Activated CD8-positive, alpha-beta memory T cell treated with anti-CD3 and anti-CD28 coated beads, Interleukin-2, amount 50 U/mL, for 48 hours (primary cell): ENCODE results near the gene SCN9A.
"Not testable (repeated sequence)": the region's sequence is repeated elsewhere in the genome, so short reads cannot be mapped to it uniquely, and the experiment has no call there.

Experiments used
- DNase-seq: peaks from one replicate; pipeline ENCODE4 v3.0.0-alpha.2; 2020

The SCN9A gene

DNA sequence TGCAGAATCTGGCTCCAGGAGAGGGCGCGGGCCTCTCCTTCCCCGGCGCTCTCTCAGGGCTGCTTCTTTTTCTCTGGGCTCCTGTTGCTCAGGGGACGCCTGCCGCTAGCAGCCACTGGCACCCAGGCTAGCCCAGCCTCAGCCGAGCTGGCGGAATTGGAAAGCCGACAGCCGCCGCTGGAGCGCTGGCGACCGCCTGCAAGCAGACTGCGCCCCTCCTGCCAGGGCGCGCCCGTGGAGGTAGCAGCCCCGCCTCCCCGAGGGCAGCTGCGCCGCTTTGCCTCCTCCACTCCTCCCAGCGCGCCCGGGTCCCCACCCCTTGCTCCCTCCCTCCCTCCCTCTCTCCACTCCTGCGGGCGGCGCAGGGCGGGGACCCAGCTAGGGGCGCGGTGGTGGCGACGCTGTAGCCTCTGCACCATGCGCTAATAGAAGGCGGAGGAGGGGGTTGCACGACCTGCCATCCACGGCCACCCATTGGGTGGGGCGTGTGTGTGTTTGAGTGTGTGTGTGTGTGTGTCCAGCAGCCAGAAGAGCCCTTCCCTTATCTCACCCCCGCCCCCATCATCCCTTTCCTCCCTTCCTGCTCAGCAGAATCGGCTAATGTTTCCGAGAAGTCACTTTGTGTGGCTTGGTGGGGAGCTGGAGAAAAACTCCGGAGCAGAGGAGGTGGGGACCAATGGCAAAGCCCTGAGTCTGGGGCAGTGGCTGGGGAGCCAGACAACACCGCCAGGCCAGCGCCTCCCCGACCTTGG is at the start of gene SCN9A:
SCN9A (minus strand) TSS at position 209 of the 752 bp plus-strand sequence. CDS start 64,188 bp downstream, outside the sequence.
- DNase-seq, result peak; percentile 53

DNA sequence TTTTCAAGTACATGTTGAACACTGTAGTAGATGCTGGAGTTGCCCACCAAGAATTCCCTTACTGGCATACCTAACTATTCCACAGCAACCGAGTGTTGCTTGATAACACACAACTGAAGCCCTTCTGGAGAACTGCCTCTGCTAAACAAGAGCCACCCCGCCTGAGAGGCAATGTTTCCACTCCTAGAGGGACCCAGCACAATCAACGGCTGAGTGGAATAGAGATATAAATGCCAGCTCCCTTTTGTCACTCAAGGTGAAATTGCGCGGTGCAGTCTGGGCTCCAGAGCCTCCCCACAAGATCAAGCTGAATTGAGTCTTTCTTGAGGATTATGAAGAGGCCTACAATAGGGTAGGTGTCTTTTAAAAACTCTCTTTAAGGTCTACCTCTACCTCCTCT is 49.1 kb upstream of the SCN9A start:
- no peak for DNase-seq

DNA sequence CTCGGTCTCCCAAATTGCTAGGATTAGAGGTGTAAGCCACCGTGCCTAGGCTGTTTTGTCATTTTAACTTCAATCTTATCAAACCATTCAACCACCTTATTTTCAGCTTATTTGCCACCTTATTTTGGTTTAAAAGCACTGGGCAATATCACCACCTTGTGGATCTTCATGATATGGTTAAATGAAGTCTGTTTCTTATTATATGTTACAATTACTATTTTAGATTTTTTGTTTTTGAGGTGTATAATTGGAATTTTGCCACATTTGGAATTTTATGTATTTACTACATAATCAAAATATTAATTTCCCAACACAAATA is 43.8 kb upstream of the SCN9A start:
- no peak for DNase-seq

DNA sequence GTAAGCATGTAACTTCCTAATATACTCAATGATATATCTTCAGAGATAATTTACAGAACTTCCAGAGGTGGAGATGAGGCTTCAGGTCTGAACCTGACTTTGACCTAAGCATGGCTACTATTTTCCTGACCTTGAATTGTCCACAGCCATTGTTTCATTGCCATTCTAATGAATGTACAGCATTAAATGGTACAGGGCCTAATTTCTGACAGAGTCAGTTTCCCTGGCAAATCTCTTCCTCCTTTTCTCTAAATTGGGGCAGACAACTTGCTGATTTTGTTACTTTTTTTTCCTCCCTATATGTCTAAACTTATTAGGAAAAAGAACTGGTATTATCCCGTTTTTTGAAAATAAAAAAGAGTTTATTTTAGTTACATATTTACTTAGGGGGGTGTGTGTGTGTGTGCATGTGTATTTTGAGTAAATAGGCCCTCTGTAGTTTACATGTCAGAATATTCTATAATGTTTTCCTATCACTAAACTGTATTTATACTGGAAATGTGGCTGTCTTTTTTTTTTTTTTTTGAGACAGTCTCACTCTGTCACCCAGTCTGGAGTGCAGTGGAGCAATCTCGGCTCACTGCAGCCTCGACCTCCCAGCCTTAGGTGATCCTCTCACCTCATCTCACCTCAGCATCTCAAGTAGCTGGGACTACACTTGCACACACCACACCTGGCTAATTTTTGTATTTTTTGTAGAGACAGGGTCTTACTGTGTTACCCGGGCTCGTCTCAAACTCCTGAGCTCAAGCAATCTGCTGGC is 43.3 kb upstream of the SCN9A start:
- no peak for DNase-seq

DNA sequence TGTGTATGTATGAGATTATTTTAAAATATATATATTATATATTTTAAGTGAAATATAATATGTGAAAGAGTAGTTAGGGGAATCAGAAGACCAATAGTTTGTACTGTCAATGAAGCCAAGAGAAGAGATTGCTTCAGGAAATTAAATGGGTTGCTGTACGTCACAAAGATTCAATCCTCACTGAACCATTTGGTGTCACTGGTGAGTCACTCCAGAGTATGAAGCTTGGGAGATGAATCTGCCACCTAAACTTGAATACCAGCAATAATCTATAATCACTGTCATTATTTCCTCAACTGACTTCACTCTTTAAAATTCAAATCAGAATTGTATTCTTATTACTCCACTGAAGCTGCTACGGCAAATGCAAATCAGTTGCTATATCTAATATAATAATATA is 41.9 kb upstream of the SCN9A start:
- no peak for DNase-seq

DNA sequence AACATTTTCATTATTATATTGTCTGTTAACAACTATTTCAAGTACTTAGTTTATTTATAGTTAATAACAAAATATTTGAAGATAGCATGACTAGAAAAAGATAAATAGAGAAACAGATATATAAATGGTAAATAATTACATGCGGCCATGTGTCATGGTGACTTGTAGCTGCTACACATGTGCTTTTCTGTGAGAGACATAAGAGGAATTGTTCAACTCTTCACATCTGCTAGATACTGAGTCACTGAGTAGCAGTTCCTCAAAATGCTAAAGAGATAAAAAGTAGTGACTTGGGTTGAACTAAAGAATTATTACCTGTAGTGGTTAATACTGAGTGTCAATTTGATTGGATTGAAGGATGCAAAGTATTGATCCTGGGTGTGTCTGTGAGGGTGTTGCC is 37.5 kb upstream of the SCN9A start:
- no peak for DNase-seq

DNA sequence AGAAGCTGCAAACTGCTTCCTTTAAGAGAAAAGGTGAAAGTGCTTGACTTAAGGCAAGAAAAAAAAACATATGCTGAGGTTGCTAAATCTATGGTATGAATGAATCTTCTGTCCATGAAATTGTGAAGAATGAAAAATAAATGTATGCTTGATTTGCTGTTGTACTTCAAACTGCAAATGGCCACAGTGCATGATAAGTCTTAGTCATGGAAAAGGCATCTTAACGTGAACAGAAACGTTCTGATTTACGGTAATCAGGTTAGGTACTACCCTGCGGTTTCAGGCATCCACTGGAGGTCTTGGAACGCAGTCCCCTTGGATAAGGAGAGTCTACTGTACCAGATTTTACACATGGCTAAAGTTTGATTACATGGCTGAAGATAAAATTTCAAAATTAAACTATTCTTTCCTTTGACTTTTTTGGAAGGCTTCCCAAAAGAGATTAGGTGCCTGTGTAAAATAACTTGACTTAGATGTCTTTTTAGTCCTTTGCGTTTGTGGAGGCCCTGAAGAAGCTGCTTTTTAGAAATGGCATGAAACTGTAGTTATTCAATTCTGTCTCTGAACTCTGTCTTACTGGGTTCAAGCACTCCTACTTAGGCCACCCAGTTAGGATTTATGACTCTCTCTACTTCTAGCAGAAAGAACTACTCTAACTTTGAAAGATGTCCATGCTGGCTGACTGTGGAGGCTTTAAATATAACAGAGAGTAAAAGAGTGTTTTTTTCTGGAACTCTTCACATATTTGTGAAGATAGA is 35.9 kb upstream of the SCN9A start:
- DNase-seq, result no peak

DNA sequence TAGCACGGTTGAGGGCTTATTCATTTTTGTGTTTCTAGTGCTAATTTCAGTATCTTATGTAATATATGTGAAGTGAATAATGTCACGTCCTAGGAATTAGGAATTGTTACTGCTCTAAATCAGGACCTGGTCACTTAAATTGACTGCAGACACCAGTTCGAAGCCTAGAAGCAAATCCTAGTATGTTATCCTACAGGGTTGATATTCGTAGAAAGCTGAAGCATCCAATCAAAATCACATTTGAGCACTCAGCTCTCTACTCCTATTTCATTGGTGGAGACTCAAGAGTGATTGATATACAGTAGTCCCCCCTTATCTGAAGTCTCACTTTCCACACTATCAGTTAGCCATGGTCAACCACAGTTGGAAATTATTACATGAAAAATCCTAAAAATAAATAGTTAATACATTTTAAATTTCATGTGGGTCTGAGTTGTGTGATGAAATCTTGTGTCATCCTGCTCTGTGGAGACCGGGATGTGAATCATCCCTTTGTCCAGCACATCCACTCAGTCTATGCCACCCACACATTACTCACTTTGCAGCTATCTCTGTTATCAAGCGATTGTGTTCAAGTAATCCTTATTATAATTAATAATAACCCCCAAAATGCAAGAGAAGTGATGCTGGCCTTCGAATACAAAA is 35.2 kb upstream of the SCN9A start:
- DNase-seq, result no peak

DNA sequence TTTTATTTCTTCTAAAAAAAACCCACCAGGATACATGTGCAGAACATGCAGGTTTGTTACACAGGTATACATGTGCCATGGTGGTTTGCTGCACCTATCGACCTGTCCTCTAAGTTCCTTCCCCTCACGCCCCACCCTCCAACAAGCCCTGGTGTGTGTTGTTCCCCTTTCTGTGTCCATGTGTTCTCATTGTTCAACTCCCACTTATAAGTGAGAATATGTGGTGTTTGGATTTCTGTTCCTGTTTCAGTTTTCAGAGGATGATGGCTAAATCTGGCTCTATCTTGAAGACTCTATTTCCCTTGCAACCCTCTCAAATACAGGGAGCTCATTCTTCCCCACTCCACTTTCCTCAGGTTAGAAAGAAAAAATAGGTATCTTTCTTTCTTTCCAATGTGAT is 32.0 kb upstream of the SCN9A start:
- not testable (repeated sequence) for DNase-seq

DNA sequence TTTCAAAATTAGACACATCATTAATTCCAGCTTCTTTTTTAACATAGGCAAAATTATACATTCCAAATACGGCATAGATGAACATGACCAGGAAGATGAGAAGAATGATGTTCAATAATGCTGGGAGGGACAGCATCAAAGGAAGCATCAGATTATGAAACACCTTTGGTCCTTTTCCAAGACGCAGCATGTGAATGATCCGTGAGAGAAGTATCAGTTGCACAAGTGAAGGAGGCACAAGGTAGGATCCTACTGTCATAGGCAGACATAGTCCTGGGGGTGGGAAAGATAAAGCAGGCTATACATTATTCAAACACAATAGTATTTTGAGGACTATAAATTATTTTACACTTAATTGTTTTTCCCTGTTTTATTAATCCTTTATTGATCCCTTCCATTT is 30.6 kb upstream of the SCN9A start:
- no peak for DNase-seq

DNA sequence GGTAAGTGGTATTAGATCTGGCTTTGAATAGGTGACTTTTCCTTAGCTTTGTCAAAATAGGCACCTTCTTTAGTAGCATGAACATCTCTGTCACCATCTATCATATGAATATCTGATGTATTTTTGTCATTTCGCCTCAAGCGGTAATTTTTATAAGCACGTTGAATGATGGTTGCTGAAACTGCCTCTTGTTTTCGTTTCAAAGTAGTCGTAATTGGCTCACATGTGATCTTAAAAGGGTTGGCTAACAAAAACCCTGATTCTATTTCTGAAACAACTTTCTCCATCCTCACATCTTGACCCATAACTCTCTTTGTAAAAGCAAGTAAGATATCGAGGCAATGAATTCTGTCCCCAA is 29.8 kb upstream of the SCN9A start:
- no peak for DNase-seq

DNA sequence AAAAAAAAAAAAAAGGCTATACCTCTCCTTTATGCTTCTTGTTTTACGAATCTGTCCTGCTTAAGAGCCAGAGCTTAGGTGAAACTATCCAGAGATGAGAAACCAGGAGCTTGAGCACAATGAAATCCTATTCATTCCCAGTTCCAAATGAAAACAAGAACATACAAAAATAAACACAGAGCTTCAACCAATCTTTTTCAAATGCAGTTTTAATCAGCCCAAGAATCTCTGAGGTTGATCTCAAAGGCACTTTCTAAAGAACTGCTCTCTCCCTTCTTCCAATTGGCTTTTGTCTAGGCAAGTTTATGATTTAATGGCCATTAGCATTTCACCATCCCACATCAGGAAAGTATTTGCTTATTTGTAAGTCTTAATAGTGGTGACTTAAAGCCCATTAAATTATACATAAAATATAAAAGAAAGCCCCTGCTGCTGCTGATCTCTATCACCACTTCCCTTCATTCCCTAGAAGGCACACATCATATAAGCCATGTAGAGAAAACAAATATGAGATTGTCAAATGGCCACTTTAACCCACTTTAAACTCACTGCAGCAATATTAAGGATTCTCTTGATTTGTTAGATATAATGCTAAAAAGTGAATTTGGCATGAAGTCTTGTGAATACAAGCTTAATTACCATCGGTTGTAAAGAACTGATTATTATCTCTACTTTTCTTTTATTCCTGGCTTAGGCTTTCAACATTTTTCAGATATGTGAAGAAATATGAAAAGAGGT is 29.3 kb upstream of the SCN9A start:
- DNase-seq, result no peak

DNA sequence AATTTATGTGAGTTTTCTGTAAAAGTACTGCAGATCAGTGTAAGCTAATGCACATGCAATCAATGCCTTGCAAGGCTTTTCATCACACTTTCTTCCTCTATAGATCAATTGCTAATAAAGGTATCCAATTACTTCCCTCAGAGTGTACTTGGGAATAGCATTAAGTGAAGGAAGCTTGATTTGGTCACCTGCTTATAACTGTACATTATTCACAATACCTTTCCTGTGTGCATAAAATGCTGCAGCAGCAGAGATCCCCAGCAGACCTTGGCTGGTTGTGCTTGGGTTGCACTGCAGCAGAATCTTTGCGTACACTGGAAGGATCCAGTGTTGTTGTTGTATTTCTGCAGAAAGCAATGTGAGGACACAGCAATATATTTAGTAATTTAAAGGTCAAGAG is 18.5 kb upstream of the SCN9A start:
- no peak for DNase-seq

DNA sequence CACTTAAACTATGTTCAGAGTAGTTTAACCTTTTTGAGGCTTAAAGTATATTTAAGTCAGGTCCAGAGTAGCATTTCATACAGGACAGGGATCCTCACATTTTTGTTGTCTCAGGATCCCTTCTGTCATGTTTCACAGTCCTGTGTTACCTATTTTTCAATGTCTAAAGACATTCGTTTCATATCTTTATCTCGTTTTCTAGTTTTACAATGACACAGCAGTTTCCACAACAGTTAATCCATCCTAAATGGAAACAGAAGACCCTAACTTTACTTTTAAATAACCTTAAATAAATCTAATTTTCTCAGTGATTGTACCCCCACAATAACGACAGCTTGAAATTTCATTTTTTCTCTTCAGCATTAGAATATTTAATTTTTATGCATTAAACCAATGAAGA is 17.3 kb upstream of the SCN9A start:
- DNase-seq, result no peak

DNA sequence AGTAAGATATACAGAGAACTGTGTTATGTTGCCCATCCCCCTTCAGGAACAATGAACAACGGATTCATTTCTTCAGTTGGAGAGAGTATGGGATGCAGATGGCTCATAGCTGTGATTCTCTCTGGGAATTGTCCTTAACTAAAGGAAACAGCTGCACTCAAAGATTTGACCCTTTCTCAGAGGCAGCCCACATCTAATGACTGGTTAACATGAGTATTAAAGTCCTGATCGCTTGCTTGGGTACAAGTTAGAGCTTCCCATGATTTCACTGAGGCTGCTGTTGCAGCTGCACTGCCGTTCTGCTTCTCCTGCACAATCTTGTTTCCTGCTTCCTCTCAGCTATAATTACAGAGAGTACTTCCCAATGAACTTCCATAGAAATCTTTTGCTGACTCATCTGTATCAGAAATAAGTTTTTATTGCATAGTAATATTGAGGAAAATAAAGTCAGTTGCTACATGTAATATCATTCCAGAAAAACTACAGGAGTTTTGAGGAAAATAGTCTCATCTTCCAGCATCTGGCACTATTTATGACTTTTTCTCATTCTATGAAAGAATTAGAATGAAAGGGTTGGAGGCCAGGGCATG is 12.8 kb upstream of the SCN9A start:
- no peak for DNase-seq

DNA sequence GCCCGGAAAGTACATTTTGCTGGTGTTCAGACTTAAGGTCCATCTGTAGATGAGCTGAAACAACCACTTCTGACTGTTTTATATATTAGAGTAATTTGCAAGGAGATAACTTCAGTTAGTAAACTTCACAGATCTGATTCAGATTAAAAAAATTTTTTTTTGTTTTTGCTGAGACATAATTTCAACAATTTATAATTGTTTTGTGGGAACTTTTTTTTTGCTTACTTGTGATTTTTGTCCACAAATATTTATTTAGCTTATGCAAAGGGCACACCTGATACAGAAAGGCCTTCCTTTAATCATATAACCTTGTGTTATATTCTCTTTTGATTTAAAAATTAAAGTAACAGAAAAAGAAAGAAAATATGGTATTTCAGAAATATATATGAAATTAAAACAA is 9.6 kb upstream of the SCN9A start:
- no peak for DNase-seq

DNA sequence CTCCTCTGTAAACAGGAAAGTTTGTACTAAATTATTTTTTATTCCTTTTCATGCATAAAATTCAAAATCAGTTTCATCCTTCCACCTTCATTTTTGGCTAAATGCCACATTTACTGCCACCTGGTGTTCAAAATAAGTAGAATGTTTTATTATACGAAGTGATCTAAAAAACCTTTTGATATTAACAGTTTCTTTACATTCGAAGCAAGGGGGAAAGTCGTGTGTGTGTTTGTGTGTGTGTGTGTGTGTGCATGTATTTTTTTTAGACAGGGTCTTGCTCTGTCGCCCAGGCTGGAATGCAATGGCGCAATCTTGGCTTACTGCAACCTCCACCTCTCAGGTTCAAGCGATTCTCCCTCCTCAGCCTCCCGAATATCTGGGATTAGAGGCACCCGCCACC is 9.0 kb upstream of the SCN9A start:
- DNase-seq, result no peak

DNA sequence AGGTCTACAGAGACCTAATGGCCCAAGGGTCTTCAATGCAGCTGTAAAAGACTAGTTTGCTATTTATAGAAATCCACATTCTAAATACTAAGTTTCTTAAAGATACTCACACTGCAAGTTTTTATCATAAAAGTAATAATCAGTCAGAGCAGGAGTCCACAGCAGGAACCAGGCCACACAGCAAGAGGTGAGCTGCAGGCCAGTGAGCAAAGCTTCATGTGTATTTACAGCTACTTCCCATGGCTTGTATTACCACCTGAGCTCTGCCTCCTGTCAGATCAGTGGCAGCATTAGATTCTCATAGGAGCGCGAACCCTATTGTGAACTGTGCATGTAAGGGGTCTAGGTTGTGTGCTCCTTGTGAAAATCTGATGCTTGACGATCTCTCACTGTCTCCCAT is 6.7 kb upstream of the SCN9A start:
- no peak for DNase-seq

DNA sequence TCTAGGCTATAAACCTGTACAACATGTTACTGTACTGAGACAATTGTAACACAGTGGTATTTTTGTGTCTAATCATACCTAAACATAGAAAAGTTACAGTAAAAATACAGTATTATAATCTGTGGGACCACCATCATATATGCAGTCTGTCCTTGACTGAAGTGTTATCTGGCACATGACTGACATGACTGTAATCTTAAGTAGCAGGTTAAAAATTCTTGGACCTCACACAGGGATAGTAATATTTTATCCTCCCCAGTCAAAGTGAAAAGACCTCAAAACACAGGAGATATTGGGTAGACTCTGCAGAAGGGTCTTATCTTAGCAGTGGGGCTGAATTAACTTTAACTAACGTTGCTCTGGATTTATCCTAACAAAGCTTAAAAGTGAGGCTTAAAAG is 4.9 kb upstream of the SCN9A start:
- no peak for DNase-seq

DNA sequence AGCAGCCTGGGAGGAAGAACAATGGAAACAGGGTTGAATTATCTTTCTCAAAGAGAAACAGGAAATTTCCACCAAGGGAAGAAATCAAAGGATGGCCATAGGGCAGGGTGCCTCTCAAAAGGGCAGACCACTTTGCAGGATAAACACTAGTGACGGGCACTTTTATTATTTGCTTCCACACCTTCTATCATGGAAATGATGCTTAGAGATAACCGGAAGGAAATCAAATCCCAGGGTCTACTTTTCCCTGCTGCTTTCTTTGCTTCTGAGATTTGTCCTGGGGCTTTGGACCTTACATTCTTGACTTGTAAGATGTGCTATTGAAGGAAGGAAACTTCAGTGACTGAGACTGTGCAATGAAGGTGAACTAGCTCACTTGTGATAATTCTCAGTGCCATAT is 1.1 kb upstream of the SCN9A start:
- DNase-seq, result no peak

DNA sequence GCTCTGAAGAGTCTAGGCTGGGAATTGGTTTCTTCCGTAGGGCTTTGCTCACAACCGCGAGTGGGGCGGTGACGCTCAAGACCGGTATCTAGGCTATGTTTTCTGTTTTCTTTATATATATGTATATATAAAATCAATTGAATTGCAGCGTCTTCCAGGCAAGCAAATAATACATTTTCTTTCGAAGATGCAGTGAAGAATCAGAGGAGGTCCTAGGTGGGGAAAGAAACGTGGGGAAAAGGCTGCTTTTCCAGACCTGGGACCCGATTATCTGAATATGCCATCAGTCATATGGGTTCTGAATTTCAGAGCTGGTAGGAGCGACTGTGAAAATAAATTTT is 714 bp upstream of the SCN9A start:
- no peak for DNase-seq

DNA sequence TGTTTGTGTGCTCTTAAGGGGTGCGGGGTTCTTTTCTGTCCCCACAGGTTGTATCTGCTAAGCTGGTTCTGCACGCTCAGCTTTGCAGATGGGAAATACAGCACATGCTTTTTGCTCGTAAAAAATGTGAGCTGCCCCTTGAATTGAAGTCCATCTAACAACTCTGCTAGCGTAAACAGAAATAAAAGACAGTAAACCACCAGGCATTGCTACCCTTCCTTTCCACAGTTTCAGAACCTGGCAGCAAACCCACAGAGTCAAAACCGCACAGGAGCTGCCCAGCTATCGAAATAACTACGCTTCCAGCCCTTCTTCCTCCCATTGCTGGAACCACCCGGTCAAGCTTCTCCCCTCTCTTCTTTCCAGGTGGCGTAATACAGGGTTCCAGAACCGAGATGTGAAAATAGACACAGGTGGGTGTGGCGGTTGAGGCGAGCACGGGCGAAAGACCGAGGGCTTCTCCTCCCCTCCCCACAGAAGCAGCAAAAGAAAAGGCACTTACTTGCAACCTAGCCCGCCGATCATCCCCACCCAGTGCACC is 479 bp downstream of the SCN9A start:
- no peak for DNase-seq
